Endometrial microvascular endothelial cells (primary cell): ENCODE results near the gene UBE2O. TPM values are rescaled to one million over a fixed set of nuclear protein-coding genes. Genes with fewer than 3 reads are reported as not detected.

Source experiments
- in situ Hi-C: cut with HindIII; loops from 2 replicates; pipeline ENCODE4 v1.10.0; 2017; ENCODE audit warnings: low sequenced_read_pairs, low pct_unique_long_range_greater_than_20kb; ENCODE audit errors: inconsistent ontology term
- total RNA-seq: library from RNA; depleted of rRNA; stranded (reverse); fragments of >200 nt; gene quantifications from one replicate; pipeline ENCODE4 v1.2.3, GENCODE V29; 2015; ENCODE audit errors: inconsistent ontology term

UBE2O gene
- total RNA-seq, 1 donor from 2014 or later: 31.9 TPM

- in situ Hi-C loops: no loop called here
Measured at GRCh38 chr17:76469991-76470739, 17.2 kb upstream of the UBE2O start.

GRCh38 chr17:76469076-76469990 lies 16.4 kb upstream of the UBE2O start:
- in situ Hi-C loops: no loop called here

GRCh38 chr17:76468634-76469010 lies 15.7 kb upstream of the UBE2O start:
- in situ Hi-C loops: no loop called here

GRCh38 chr17:76467809-76468633 lies 15.1 kb upstream of the UBE2O start:
- in situ Hi-C loops: no loop called here

GRCh38 chr17:76467366-76467765 lies 14.4 kb upstream of the UBE2O start, which contains the start of gene AANAT:
Gene AANAT (plus strand): TSS chr17:76467603. CDS start chr17:76468747, 1,144 bp downstream.
- in situ Hi-C loops: no loop called here

GRCh38 chr17:76466775-76467130 lies 13.8 kb upstream of the UBE2O start:
- in situ Hi-C loops: no loop called here

- in situ Hi-C loops: no loop called here
Measured at GRCh38 chr17:76462556-76463290, 9.8 kb upstream of the UBE2O start.

- in situ Hi-C loops: no loop called here
Measured at GRCh38 chr17:76461765-76462555, 9.0 kb upstream of the UBE2O start.

- in situ Hi-C loops: no loop called here
Measured at GRCh38 chr17:76459674-76460073, 6.7 kb upstream of the UBE2O start.

GRCh38 chr17:76458580-76459490 lies 5.9 kb upstream of the UBE2O start:
- in situ Hi-C loops: no loop called here

- in situ Hi-C loops: no loop called here
Measured at GRCh38 chr17:76453431-76453743, 435 bp upstream of the UBE2O start.

- in situ Hi-C loops: no loop called here
Measured at GRCh38 chr17:76452127-76452659, 759 bp downstream of the UBE2O start.

GRCh38 chr17:76451506-76451905 lies 1.4 kb downstream of the UBE2O start:
- in situ Hi-C loops: no loop called here

- in situ Hi-C loops: no loop called here
Measured at GRCh38 chr17:76449126-76449525, 3.8 kb downstream of the UBE2O start.

GRCh38 chr17:76447931-76448652 lies 4.9 kb downstream of the UBE2O start:
- in situ Hi-C loops: no loop called here
